ENCODE measurements around the gene SKP1.

The SKP1 gene

DNA sequence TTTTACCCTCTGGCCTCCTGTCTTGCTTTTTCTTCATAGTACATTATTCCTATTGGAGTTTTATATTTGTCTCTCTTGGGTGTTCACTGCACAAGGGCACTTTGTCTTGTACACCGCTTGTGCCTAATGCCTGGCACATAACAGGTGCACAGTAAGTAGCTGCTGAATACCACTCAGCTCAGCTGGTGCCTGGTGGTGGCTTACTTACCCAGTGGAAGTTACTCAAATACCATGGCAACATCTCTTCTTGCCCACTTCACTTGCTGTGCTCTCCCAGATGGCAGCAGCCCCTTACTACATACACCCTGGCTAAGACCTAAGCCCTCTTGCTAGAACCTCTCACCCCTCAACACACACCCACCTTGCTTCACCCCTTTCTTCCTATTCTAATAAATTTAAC lies 11.3 kb upstream of the SKP1 start:
- H3K27ac ChIP-seq, result no peak overlapping the region
- TF ChIP-seq ZFX (IDR thresholded peaks at IDR 0.05; ENCODE audit: borderline replicate concordance), result no peak
- TF ChIP-seq, protein P1, sequence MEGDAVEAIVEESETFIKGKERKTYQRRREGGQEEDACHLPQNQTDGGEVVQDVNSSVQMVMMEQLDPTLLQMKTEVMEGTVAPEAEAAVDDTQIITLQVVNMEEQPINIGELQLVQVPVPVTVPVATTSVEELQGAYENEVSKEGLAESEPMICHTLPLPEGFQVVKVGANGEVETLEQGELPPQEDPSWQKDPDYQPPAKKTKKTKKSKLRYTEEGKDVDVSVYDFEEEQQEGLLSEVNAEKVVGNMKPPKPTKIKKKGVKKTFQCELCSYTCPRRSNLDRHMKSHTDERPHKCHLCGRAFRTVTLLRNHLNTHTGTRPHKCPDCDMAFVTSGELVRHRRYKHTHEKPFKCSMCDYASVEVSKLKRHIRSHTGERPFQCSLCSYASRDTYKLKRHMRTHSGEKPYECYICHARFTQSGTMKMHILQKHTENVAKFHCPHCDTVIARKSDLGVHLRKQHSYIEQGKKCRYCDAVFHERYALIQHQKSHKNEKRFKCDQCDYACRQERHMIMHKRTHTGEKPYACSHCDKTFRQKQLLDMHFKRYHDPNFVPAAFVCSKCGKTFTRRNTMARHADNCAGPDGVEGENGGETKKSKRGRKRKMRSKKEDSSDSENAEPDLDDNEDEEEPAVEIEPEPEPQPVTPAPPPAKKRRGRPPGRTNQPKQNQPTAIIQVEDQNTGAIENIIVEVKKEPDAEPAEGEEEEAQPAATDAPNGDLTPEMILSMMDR (IDR thresholded peaks at IDR 0.05), result no peak

DNA sequence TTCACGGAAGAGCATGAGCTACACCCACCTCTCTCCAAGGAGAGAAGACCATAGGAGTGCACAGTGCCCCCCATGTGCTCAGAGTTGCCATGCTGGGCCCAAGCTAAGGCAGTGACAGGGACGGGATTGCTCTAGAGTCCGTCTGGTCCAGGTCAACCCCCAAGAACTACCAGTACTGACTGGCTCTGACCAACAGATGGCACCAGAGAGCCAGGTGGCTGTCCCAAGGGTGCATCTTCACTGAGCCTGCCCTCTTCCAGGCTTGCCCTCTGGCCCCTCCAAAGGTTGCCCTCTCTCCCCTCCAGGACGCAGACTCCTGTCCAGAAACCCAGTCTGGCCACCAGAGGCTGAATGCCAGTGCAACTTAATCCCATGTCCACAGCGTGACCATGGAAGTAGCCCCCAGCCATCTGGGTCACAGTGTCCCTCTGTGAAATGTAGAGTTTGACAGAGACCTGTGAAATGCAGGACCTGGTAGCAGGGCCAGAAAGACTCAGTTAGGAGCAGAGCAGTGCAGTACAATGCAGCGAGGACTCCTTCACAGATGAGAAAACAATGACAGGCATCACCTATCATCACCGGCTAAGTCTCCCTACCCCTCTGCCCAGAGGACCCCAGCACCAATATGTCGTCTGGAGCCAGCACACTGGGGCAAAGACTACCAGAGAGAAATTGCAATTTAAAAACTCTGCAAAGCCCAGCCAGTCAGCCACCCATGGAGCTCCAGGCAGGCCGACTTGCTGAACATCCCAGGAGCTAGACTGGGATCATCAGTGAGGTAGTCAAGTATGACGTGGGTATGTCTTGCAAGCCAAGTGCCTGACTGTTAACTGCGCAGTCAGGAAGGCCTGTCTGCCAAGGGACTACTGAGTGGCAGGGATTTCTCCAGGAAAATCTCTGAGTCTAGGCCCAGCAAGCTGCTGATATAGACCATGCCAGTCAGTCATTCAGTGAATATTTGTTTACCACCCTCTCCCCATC lies 7.7 kb upstream of the SKP1 start:
- no peak for TF ChIP-seq ZFX (IDR thresholded peaks at IDR 0.05; ENCODE audit: borderline replicate concordance)
- TF ChIP-seq, protein P1 (IDR thresholded peaks at IDR 0.05), result peak; percentile 95
- no peak overlapping the region for H3K27ac ChIP-seq

DNA sequence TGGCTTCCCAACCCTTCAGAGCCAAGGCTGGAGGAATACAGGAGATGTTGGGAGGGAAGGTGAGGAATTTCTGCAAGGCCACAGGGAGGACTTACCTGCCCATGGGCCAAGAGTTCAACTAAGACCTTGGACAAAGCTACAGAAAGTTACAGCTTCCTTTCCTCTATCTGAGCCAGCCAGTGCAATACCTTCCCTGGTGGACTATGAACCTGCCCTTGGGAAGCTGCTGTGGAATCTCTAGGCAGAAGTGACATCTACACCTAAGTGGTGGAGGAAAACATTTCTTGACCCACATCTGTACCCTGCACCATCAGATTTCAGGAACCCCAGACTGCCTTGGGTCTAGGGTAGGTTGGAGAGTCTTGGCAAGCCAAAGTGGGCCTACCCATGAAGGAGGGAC lies 6.7 kb upstream of the SKP1 start:
- no peak overlapping the region for H3K27ac ChIP-seq
- TF ChIP-seq ZFX (IDR thresholded peaks at IDR 0.05; ENCODE audit: borderline replicate concordance), result no peak

DNA sequence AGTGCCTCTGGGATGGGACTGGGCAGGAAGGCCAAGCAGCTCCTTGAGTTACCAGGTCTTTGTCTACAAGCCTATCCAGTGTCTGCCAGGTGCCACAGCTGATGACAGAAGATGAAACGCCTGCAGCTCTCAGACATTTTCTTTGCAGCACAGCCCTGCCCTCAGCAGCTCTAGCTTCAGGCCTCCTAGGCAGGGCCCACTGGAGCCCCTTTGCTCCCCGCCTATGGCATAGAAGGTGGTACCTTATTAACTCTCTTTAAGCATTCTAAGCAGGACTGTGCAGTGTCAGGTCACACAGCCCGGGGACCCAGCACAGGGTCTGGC lies 1.3 kb upstream of the SKP1 start:
- TF ChIP-seq, protein P1 (IDR thresholded peaks at IDR 0.05), result no peak
- no peak for TF ChIP-seq ZFX (IDR thresholded peaks at IDR 0.05; ENCODE audit: borderline replicate concordance)
- peak overlapping the region; percentile 94; the same call in 1 of the 2 replicates for H3K27ac ChIP-seq

DNA sequence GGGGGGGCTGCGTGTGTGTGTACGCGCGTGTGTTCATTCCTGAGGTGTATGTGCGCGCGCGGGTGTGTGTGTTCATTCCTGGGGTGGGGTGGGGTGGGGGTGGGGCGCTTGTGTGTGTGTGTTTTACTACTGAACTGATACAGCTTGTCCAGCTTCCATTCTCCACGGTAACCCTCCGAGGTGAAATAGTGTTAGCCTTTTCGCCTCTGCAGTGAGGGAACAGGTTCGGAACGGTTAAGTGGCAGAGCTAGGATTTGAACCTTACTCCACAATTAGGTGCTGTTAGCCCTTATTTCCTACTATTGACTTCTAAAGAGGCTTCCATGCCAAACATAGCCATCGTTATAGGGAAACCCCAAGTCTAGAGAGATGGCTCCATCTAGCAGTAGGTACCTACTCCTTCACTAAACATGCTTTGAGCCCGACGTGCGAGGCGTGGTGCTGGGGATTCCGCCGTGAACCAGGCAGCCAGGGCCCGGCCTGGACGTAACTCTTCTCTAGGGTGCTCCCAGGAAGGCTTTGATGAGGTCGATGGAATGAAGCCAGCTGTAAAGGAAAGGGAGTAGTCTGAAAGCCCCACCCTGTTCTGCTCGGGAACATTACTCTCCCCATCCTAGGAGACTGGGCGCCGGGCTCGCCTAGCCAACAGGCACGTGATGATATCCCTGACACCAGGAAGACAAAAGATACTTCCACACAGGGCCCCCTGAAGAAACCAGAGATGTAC lies 782 bp upstream of the SKP1 start:
- peak overlapping the region; percentile 94 for H3K27ac ChIP-seq
- no peak for TF ChIP-seq ZFX (IDR thresholded peaks at IDR 0.05; ENCODE audit: borderline replicate concordance)
- TF ChIP-seq, protein P1 (IDR thresholded peaks at IDR 0.05), result no peak

DNA sequence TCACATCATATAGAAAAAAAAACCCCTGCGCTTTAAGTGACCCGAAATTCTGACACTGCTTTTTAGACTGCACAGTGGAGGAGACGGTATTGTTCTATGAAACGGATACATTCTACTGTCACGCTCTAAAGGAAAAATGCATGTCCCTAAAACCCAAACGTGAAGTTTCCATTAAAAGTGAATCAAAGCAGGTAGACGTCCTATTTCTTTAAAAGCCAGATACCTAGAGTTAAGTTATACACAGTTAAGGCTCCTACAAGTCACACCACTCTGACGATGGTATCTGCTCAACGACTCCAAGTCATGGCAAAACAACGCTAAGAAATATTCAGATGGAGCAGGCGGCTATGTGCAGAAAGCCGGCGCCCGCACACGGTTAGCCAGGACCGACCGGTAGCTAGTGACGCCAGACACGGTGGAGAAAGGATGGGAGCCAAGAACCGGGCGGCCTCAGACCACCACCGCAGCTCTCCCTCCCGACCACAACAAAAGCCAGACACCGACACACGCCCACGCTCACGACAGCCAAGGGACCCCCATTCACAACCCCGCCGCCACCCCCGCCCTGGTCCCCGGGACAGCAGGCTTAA lies 734 bp downstream of the SKP1 start:
- H3K27ac ChIP-seq, result peak overlapping the region; percentile 94
- TF ChIP-seq ZFX (IDR thresholded peaks at IDR 0.05; ENCODE audit: borderline replicate concordance), result no peak
- TF ChIP-seq, protein P1 (IDR thresholded peaks at IDR 0.05), result no peak
